Retinal pigment epithelial cell (primary cell): Measurements from ENCODE around the gene AATK.

Experiments used
- DNase-seq: peaks from one replicate; pipeline ENCODE4 v3.0.0-alpha.2; 2010; ENCODE audit warnings: low read depth
- H3K4me3 ChIP-seq: 2 replicates; pipeline ENCODE4 v1.5.1; 2011; ENCODE audit warnings: mild to moderate bottlenecking, low read length, control low read depth, moderate library complexity
- CTCF ChIP-seq: conservative IDR thresholded peaks from 2 replicates; pipeline ENCODE4 v1.5.1; 2011; ENCODE audit warnings: low read depth, low read length, control low read depth, inconsistent platforms

The AATK gene

GRCh38 chr17:81100668-81101067 is 65.4 kb downstream of the AATK start:
- DNase-seq, result no peak
- no peak overlapping the region for H3K4me3 ChIP-seq
- no peak for TF ChIP-seq CTCF

GRCh38 chr17:81099888-81100287 is 66.1 kb downstream of the AATK start:
- DNase-seq, result no peak
- no peak for TF ChIP-seq CTCF
- no peak overlapping the region for H3K4me3 ChIP-seq

- no peak for TF ChIP-seq CTCF
- peak; percentile 25 for DNase-seq
- peak overlapping the region; percentile 25 for H3K4me3 ChIP-seq
These were observed 68.1 kb downstream of the AATK start for GRCh38 chr17:81097943-81098308.

DNA sequence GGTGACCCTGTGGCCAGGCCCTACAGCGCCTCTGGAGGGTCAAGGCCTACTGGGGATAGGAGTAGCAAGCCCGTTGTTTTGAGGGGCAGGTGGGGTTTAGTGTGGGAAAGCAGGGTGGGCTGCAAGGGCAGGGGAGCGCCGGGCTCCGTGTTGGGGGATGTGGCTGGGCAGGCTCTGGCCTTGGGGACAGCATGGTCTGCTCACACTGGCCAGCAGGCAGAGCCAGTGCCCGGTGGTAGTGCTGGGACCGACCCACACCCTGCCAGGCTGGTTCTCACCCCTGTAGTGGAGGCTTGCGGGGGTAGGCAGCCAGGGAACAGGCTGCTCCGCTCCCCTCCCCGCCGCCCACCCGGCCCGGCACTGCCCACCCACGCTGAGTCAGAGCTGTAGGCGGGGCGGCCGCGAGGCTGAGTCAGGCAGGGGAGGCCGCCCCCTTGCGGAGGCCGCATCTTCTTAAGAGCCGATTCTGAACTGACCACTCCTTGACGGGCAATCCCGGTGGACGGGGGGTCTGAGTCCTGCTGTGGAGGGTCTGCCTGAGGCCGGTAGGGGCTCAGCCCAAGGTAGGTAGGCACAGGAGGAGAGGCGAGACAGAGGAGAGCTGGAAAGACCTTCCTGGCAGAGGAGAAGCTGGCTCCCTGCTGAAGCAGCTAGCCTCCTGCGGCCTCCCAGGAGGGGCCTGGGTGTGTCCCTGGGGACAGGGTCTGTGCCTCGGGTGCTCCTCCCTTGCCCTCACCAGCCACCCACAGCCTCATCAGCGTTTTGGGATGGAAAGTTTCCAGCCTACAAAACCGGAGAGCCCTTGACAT is 68.7 kb downstream of the AATK start:
- H3K4me3 ChIP-seq, result peak overlapping the region; percentile 25
- peak; percentile 71 for DNase-seq
- TF ChIP-seq CTCF, result peak; percentile 74

DNA sequence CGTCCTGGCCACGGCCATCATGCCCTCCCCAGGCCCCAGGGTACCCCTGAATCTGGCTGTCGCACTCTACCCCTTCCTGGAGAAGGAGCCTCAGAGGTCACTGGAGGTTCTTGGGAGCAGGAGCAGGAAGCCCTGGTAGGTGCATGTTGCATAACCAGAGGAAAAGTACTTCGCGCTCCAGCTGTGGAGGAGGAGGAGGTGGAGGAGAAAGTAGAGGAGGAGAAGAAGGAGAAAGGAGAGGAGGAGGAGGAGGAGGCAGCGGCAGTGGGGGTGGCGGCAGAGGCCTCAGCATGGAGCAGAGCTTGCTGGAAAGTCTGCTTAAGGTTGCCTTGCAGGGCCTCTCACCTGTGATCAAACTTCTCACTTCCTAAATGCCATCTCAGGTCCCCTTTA is 69.3 kb downstream of the AATK start:
- no peak for DNase-seq
- TF ChIP-seq CTCF, result no peak
- no peak overlapping the region for H3K4me3 ChIP-seq

- H3K4me3 ChIP-seq, result no peak overlapping the region
- TF ChIP-seq CTCF, result no peak
- no peak for DNase-seq
These were observed 70.6 kb downstream of the AATK start for GRCh38 chr17:81095383-81095762.
